ENCODE results near the gene PEX6.

Gene PEX6

DNA sequence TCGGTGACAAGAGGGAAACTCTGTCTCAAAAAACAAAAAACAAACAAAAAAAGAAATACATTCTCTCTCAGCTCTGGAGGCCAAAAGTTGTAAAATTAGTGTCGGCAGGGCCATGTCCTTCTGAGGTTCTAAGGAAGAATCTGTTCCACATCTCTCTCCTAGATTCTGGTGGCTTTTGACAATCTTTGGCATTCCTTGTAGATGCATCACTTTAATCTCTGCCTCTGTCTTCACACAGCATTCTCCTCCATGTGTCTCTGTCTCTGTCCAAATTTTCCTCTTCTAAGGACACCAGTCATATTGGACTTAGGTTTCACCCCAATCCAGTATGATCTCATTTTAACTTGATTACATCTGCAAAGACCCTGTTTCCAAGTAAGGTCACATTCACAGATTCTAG, 14.5 kb upstream of the PEX6 start:
- DNase-seq (ENCODE audit: low spot score), result no peak

DNA sequence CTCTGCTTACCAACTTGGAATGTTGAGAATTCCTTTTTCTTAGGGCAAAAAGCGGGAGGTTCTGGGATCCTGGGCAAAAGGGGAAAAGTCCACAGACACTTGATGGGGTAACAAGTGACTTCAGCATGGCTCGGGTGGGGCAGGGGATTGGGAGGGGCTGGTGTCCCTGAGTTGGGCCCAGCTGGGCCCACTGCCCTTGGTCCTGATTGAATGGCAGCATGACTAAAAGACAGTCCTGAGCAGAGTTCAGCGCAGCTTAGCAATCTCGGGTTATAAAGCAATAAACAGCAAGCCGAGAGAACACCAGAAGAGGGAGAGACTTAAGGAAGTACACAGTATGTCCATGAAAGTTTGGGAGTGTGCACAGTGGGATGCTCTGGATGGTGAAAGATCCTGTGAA, 10.9 kb upstream of the PEX6 start:
- DNase-seq (ENCODE audit: low spot score), result no peak

DNA sequence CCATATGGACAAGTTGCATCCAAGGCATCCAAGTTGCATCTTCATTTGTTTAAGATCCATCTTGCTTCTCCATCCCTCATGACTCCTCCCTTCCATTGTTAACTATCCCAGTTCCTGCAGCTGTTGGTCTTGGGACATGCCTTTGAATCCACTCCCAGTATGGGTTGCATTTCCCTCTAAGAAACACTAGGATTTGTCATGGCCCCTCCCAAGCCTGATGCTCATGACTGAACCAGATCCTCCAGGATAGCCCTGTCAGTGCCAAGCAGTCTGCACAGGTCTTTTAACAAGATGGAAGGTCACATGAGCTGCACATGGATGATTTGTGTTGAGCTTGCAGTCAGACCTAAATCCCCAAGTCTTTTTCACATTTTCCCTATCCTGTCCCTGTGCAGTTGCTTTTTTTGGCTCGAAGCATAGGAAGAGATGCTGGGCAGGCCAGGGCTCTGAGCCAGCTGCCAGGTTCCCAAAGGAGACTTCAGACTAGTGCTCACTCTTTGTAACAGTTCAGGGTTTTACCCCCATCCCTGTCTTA, 9.6 kb upstream of the PEX6 start:
- DNase-seq (ENCODE audit: low spot score), result no peak

DNA sequence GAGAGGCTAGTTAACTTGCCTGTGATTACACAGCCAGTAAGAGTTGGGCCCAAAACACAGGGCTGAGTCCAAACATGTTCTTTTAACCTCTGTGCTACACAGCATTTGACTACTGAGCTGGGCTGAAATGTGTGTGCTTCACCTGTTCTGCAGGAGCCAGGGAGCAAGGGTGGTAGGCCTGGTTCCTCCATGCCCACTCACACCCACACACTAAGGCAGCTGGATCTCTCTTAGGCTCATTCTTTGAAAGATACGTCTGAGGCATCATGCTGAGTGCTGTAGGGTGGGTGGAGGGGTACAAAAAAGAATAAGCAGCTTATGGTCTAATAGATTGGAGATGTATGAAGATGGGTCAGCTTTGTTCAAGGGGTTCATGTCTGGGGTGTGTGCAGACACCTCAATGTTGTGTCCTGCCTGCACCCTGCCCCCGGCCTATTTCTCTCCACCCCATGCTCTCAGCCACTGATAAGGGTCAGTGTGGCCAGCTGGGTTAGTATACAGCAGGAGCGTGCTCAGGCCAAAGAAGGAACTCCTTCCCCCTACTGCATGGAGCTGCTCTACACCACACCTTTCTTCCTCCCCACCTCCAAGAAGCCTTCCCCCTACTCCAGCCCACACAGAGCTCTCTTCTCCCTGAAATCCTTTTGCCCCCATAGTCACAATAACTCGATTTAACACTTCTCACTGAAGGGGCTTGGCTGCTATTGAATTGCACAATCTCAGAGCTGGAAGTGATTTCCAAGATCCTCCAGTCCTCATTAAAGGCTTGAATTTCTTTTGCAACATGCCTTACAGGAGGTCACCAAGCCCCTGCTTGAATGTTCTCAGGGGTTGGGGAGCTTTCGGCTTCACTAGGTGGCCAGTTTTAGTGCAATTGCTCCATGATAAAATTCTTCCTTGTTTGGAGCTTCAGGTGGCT, 8.8 kb upstream of the PEX6 start:
- no peak for DNase-seq (ENCODE audit: low spot score)

DNA sequence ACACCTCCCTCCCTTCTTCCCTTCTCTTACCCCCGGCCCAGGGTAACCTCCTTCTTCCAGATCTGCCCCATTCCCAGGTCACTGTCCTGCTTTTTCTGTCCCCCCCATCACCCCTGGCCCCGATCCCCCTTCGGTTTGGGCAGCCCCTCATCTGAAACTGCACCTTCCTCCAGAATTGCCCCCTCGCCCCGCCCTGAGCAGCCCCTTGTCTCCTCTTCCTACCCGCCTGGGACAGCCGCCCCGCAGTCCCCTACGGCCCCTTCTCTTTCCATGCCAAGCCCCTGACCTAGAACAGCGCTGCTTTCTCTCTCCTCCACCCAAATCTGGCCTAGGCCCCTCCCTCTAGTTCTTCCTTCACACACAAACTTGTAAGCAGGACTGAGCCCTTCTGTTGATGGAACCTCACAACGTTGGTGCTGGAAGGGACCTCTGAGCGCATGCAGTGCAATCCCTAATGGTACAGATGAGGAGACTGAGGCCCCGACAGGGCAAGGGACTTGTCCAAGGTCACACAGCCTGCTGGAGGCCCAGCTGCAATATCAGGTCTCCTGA, 6.0 kb upstream of the PEX6 start:
- DNase-seq (ENCODE audit: low spot score), result no peak

DNA sequence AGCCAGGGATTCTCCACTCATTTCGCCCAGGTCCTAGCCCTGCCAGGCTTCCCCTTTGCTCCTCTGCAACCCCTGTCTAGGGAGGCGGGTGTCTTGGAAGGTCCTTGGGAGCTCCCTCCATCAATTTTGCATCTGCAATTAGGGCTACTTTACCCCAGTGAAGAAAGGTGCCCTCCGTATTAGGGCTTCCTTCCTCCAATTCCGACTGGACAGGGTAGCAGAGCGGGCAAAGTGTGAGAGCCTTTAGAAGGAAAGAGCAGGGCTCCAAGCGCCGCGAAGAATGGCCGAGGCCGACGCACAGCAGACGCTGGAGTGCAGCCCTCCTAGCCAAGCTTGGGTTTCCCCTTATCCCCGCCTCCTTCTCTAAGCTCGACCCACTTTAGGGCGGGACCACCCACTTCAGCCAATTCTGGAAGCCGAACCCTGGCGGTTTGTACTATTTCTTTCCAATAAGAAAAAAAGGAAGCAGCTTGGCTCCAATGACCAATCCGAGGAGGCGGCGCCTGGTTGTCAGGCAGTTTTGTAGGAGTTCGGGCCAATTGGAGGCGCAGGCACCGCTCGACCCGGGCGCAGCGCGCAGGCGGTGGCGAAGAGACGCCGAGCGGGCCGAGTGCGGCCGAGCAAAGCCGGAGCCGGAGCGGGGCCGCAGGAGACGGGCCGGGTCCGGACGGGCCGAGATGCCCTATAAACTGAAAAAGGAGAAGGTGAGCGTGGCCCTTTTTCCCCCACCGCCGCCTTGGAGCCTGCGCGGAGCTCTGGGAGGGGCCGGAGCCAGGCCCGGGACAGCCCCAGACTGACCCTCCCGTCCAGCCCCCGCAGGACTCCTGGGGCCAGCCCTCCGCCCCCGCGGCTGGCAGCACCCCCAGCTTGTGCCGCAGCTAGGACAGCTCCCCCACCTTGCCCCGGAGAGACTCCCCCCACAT, 5.3 kb upstream of the PEX6 start, which contains the start of gene PPP2R5D:
Gene PPP2R5D, plus strand, starts transcription at position 570 of the 923 bp plus-strand sequence. Its CDS starts 108 bp downstream, at position 678.
- DNase-seq (ENCODE audit: low spot score), result peak; percentile 100

DNA sequence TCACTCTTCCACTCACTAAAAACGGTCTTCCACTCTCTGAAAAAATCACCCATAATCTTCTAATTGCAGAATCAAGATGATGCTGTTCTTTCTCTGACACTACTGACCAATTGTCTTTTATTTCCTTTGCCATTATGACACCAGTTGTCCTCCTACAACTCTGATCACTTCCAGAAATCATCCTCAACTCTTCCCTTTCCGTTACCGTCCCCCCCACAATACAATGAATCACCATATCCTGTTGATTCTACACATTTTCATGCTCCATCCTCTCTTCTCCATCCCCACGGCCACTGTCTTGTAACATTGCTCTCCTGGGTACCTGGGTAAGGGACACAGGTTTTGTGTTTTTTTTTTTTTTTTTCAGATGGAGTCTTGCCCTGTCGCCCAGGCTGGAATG, 2.9 kb upstream of the PEX6 start:
- no peak for DNase-seq (ENCODE audit: low spot score)

DNA sequence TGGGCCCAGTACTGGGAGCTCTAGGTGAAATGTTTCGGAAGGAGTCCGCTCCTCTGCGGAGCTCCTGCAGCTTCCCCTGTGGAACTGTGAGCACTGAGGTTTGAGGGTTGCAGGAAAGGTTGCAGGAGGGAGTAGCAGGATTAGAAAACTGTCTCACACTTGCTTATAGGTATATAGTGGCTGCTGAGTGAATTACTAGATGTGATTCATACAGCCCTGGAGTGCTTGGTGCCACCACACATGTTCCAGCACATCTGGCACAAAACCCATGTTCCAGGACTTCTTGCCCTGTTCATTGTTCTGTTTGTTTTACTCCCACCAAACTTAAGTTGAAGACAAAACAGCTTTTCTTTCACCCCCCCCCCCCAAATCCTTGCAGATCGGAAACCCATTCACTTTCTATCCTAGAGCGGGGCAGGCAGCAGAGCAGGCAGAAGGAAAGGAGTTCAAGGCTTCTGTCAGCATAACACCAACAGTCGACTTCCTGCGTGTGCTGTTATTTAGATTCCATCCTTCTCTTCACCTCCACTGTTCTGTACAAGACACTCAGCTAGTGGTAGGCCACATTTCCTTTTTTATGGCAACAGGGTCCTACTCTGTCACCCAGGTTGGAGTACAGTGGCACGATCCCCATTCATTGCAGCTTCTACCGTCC, 669 bp upstream of the PEX6 start:
- DNase-seq (ENCODE audit: low spot score), result no peak

DNA sequence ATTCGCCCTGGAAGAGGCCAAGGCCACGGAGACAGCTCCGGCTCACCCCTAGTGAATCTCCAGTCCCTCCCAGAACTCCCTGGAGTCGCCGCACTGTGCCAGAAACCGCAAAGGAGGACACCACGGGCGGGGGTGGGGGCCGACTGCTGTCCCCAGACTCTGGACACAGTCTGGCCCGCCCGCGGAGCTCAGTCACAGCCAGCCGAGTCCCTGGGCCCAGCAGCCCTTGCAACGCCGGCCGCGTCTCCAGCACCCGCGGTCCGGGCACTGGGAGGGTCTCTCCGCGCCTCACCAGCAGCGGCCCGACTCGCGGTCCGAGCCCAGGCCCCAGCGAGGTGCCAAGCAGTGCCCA, 518 bp downstream of the PEX6 start:
- DNase-seq (ENCODE audit: low spot score), result no peak

DNA sequence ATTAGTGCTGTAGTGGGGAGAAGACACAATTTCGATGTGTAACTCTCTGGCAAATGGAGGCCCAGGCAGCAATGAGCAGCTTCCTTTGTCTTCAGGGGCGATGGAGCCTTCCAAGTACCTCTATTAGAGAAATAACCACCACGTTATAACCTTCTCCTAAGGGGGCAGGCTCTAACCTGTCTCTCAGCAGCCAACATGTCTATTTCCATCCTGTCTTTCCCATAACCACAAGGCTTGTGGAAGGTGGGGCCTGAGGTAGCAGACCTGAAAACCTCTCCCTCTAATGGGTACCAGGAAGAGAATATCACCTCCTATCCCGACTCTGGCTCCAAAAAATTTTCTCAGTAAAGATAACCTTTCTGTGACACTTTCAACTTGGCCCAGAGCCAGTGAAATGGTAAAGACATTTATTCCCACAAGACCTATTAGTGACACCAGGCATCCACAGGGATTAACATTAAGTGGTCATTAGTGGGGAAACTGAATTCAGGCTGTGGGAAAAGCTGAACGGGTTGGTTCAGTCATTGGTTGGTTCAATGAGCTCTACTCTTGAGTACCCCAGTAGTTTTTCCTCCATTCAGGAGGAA, 4.0 kb downstream of the PEX6 start:
- no peak for DNase-seq (ENCODE audit: low spot score)

DNA sequence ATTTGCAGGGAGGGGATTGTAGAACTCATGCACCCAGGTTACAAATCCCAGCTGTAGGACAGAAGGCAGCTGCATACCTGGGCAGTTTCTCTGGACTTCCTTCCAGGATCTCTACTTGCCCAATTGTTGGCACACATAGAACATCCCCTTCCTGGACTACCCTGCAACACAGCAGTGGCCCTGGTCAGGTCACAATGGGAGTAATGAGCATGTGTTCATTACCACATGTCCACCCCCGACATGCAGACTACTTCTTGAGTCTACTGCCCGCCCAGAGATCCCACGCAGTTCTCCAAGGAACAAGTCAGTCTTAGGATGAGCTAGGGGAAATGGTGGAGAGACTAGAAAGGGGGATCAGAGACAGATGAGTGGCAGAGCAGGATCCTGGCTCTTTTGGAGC, 5.1 kb downstream of the PEX6 start:
- DNase-seq (ENCODE audit: low spot score), result no peak

DNA sequence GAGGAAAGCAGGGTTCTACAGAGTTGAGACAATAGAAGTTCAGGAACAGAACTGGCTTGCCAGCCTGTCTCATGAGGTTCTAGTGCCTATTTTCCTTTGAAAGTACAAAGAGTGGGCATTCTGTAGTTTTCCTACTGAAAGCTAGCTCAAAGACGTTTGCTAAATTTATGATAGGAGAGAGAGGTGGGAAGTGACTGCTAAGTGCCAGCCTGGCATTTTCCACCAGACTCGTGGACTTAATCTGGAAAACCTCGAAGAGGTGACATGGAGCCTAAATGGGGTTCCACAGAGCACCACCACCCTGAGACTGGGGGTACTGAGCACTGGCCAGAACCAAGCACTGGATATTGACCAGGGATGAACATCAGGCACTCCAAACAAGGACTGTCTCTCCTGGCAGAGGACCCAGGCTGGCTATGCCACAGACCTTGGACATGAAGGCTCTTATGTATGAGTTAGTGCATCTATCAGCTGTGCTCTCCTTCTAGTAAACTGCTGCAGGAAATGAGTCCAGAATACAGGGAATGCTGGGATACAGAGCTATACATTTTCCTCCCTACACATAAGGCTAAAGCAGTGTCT, 7.1 kb downstream of the PEX6 start:
- DNase-seq (ENCODE audit: low spot score), result no peak

DNA sequence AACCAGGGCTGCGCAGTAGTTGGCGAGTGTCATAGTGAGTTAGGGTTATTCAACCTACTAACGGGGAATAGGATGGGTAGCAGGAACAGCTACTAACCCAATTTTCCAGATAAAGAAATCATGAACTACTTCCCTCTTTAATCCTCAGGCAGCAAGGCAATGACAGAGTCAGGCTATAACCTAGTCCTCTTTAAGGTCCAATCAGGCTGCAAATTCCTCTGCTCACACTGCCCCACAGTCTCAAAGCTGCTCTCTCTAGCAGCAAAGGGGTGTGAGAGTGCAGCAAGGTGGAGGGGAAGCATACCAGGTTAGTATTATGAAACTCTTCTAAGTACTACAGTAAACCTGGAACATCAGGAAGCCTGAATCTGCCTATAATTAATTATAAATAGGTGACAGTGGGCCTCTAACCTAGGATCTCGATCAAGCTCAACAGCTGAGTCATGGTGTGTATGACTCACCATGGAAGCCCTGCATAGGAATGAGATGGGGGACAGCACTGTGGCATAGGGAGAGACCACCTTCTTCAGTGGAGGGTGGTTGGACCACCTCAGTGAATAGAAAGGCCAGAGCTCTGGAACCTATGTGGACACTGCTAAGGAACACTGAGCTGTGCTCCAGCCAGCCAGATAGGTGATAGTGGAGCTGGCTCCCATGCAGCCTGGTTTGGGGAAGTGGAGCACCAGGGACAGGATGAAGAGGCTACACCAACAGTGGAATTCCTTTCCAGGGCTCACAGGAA, 7.9 kb downstream of the PEX6 start:
- DNase-seq (ENCODE audit: low spot score), result no peak

DNA sequence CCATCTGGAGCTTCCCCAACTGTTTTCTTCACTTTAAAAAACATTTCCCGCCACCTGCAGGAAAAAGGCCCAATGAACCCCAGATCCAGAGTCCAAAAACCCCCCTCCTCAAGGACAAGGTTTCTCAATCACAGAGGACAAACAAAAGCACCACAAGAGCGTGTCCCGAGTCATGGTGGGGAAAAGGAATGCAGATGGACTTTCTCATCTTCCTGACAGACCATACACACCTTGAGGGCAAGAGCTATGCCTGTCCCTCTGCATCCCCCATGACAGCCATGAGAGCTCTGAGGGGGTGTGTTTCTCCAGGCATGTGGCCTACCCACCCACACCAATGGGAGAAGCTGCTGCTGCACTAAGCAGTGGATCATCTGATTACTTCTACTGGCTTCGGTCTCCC, 9.0 kb downstream of the PEX6 start:
- DNase-seq (ENCODE audit: low spot score), result no peak

DNA sequence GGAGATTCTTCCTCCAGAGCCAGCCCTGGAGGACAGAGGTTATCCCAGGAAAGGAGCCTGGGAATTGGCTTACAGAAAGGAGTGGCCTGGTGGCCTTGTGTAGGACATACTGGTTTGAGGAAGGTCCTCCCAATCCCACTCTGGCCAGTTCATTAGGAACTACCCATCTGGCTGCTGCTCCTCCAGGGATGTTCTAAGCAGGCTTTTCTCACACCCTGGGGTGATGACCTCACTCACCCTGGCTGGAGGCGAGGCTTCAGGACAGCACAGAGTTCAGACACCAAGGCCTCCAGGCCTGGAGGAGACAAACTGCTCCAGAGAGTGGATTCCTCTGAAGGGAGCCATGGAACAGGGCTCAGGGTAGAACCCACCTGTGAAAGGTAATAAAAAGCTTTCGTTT, 9.6 kb downstream of the PEX6 start:
- no peak for DNase-seq (ENCODE audit: low spot score)

DNA sequence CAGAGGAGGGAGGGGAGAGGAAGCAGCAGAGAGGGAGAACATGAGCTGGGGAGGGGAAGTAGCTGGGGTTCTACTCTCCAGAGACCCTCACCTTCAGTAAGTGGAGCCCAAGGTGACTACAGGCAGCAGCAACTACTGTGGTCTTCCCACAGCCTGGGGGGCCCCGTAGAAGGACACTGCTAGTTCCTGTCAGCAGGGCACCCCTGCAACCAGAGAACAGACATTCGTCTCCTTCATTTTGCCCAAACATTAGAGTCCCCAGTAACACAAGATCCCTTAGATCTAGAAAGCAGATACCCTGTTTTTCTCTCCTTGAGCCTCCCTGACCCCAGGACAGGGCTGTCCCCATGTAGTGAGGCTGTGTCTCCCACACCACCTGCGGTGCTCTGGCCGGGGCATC, 10.2 kb downstream of the PEX6 start:
- no peak for DNase-seq (ENCODE audit: low spot score)

DNA sequence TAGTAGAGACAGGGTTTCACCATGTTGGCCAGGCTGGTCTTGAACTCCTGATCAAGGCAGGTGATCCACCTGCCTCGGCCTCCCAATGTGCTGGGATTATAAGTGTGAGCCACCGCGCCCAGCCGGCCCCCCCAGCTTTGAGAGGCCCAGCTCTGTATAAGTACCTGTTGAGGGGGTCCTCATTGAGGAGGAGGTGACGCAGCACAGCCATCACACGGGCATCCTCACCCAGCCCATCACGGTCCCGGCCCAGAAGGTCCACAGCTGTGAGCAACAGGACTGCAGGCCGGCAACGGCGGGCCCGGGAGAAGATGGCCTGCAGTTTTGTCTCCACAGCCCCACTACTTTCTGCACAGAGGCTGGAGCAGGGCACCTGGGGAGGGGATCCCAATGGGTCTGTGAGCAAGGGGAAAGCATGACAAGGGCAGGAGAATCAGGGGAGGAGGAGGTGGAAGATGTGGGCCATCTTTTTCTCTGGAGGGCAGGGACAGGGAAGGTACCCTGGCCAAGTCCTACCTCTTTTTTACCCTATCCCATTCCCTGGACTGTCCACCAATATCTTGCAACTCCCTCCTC, 10.8 kb downstream of the PEX6 start:
- DNase-seq (ENCODE audit: low spot score), result no peak

DNA sequence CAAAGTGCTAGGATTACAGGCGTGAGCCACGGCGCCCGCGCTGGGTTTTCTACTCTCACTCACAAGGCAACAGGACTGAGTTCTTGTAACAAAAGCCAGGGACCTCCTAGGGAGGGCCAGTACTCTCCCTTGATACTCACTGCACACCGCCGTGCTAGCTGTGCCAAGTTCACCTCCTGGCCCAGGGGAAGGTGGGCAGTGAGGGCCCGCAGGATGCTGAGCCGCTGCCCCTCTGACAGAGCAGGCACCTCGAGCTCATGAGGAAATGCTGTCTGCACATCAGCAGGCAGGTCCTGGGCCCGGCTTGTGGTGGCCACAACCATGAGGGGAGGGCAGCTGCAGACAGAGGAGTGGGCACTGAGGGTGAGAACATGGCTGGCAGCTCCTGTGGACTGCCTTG, 11.8 kb downstream of the PEX6 start:
- no peak for DNase-seq (ENCODE audit: low spot score)

DNA sequence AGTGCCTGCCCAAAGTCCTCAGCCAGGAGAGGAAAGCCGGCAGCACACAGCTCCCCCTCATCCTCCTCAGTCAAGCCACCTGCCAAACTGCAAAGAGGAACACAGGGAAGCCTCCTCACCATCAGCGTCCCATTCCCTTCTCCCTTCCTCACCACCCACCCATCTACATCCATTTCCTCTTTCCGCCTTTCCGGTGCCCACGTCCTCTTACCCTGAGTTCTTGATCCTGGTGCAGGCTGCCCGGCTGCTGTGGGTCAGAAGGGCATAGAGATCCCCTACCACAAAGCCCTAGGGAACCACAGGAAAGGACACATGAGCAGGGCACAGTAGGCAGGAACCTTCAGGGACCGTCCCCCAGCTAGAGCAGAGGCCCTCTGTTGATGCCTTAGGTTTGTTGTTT, 12.4 kb downstream of the PEX6 start:
- DNase-seq (ENCODE audit: low spot score), result no peak

Data from pons (tissue), 1 donor.